HG03280 (cell line): ENCODE measurements around the gene ZDHHC18.

Experiments
- ATAC-seq: cut with Tn5 transposase; IDR thresholded peaks from one replicate; pipeline ENCODE4 v1.9.1; 2021; ENCODE audit warnings: mild to moderate bottlenecking, moderate library complexity; ENCODE audit not compliant: unreplicated experiment

The ZDHHC18 gene

DNA sequence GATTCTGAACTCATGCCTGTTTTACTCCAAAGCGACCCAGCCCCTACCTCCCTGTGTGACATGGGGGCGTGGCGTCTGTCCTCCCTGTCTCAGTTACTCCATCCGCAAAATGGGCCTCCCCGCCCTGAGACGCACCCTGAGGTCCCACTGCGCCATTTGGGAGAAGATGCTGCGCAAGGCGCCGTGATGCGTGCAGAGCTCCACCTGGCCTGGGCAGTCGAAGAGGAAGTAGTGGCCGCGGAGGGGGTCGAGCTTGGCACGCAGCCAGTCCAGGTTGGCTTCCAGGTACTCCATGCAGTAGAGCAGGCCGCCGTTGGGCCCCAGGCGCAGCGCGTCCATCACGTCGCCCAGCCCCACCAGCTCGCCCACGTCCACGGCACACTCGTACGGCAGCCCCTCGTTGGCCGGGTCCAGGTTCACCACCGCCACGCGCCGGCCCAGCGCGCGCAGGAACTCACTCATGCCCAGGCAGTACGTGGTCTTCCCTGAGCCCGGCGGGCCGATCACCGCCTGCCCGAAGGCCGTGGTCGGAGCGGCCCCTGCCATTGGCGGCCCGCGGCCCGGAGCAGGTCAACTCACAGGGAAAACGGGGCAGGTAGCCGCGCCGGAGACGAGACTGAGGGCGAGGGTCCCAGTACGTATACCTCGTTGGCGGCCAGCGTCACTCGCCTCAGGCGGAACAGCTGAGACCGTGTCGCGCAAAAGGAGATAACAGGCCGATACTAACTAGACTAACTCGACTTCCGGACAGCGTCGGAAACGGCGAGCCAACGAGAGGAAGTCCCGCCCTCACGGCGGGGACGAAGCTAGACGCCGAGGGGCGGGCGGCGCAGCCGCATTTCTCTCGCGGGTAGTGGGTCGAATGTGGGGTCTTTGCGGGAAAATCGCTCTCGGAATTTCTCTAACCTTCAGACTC lies 63.3 kb downstream of the ZDHHC18 start, which contains the start of gene GPN2:
Gene GPN2, minus strand, starts transcription at position 733 of the 916 bp plus-strand sequence. Its CDS starts 187 bp downstream, at position 546.
- peak; percentile 80 for ATAC-seq

DNA sequence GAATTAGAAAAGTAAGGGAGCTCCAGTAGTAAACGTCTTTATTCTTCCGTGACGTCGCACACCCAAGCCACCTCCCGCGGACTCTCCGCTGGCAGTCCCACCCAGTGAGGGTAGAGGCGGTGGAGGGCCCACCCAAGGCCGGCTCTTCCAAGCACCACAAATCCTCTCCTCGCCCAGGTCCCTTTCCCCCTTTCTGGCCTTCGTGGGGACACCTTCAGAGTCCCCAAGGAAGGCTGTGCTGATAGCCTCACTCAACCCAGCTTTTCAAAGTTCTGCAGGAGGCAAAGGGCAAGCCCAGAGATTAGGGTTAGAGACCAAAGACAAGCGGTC lies 63.9 kb downstream of the ZDHHC18 start:
- peak; percentile 19 for ATAC-seq

DNA sequence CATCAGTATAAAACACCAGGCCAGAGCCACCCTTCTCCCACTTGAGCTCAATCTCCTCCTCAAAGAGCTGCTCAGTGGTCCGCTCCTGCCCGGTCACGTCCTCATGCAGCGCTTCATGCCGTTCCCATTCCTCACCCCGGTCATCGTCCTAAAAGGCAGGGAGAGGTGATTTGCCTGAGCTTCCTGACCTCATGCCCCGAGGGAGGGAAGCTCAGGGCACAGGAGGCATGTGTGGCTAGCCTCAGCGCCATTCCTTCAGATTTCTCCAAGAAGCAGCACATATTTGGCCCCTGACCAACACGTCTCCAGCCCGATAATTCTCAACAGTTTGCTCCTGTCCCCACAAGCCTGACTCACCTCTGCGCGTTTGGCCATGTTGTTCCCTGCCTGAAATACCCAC lies 67.8 kb downstream of the ZDHHC18 start:
- ATAC-seq = no peak

DNA sequence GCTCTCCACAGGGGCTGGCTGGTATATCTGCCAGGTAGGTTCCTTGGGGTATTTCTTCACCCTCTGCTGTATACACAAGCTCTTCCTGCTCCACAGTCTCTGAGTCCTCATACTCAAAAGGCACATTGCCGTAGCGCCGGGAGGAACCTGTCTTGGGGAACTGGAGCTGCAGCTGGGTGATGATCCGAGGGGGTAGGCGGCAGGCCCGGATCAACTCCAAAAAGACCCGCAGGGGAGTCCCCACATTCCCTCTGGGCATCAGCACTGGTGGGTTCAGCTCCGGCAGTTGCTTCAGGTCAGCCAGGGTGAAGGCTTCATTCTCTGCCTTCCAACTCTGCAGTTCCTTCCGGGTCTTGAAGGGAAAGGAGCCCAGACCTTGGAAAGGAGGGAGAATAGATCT lies 70.9 kb downstream of the ZDHHC18 start:
- no peak for ATAC-seq

DNA sequence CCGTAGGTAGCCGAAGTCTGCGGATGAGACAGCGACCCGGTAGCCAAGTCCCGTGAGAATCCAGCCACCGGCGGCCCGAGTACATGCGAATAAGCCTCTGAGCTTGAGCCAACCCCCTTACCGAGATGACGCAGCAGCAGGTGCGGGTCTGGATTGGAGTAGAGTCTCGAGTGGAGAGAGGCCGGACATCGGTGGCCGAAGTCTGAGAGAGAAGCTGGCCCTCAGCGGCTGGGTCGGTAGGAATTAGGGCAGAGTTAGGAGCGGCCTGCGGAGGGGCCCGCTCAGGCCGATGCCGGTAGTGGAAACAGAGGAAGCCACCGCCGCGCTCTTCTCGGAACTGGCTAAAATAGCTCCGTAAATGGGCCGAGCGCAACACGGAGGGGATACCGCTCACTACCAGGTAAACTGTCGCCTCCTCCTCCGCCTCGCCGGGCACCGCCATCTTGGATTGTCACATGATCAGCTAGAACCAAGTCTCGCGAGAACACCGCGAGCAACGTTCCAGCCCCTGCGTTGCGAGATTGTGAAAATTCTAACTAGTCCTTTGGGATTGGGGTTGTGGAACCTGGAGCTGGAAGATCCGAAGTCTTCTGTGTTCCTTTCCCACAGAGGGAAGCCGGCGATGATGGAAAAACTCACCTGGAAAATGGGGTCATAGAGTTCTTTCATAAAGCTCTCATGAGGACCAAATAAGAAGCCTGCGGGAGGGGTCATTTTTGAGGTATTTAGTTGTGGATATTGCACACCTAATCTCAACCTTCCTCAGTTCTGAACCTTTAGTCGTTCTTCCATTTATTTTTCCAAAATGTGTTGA lies 73.7 kb downstream of the ZDHHC18 start, which contains the start of gene GPATCH3:
Gene GPATCH3, minus strand, starts transcription at position 467 of the 814 bp plus-strand sequence. Its CDS starts 25 bp downstream, at position 442.
- ATAC-seq = peak; percentile 83

DNA sequence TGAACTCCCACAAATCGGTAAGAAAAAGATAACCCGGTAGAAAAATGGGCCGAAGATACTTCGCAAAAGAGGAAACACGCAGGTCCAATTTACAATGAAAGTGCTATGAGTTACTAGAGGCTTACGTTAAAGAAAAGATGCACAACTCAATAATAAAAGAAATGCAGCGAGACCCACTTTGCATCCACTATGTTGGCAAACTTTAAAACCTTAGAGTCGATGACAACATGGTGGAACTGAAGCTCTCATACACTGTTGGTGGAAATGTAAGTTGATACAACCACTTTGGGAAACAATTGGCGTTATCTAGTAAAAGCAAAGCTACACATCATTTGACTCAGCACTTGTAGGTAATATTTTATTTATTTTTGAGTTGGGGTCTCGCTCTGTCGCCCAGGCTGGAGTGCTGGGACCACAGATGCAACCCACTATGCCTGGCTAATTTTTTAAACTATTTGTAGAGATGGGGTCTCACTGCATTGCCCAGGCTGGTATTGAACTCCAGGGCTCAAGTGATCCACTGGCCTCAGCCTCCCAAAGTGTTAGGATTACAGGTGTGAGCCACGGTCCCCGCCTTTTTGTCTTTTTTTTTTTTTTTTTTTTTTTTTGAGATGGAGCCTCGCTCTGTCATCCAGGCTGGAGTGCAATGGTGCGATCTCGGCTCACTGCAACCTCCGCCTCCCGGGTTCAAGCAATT lies 74.5 kb downstream of the ZDHHC18 start:
- ATAC-seq = no peak
